Natural killer cell (primary cell): ENCODE measurements around the gene ARRB1. TPM values are rescaled to one million over a fixed set of nuclear protein-coding genes. Genes with fewer than 3 reads are reported as not detected.

Source experiments
- ATAC-seq, 3 donors: fragments of 150-1000 bp in 2 of 3; fragments of 200-7000 bp in 1 of 3; cut with Tn5 transposase; 1 replicate in 1 of 3; 2 replicates in 2 of 3; pipeline ENCODE4 v1.10.0; 2021; ENCODE audit warnings: mild to moderate bottlenecking in 2 of 3, moderate library complexity in 2 of 3
- DNase-seq, 2 donors: peaks; one replicate each; pipeline versions ENCODE4 v3.0.0 to v3.0.0-alpha.2; 2013 to 2021; ENCODE audit warnings: mixed read lengths in 1 of 2
- H3K27ac ChIP-seq: one replicate; pipeline ENCODE4 v1.5.1; 2013; ENCODE audit warnings: mild to moderate bottlenecking, low read length
- H3K27me3 ChIP-seq: one replicate; pipeline ENCODE4 v1.6.1; 2013; ENCODE audit warnings: low read length; ENCODE audit not compliant: control insufficient read depth, insufficient read depth
- H3K36me3 ChIP-seq: one replicate; pipeline ENCODE4 v1.6.1; 2013; ENCODE audit warnings: low read length; ENCODE audit not compliant: control insufficient read depth, insufficient read depth
- H3K4me1 ChIP-seq: one replicate; pipeline ENCODE4 v1.6.1; 2013; ENCODE audit warnings: low read length; ENCODE audit not compliant: control insufficient read depth, insufficient read depth
- H3K4me3 ChIP-seq: one replicate; pipeline ENCODE4 v1.5.1; 2013; ENCODE audit warnings: low read length
- H3K9me3 ChIP-seq: one replicate; pipeline ENCODE4 v1.6.1; 2013; ENCODE audit warnings: low read length; ENCODE audit not compliant: control insufficient read depth, insufficient read depth
- H3K27ac Mint-ChIP-seq, 2 donors: one replicate each; pipeline ENCODE4 v1.8.0; 2022; ENCODE audit warnings: mild to moderate bottlenecking in 2 of 2, mixed read lengths in 2 of 2, moderate library complexity in 1 of 2
- H3K27me3 Mint-ChIP-seq, 2 donors: one replicate each; pipeline ENCODE4 v1.8.0; 2022; ENCODE audit warnings: low read depth in 2 of 2, mixed read lengths in 2 of 2
- H3K36me3 Mint-ChIP-seq: one replicate; pipeline ENCODE4 v1.8.0; 2022; ENCODE audit warnings: mixed read lengths
- H3K4me1 Mint-ChIP-seq, 2 donors: one replicate each; pipeline ENCODE4 v1.8.0; 2022; ENCODE audit warnings: mixed read lengths in 2 of 2
- H3K4me3 Mint-ChIP-seq: one replicate; pipeline ENCODE4 v1.8.0; 2022; ENCODE audit warnings: mild to moderate bottlenecking, moderate library complexity, mixed read lengths
- H3K9me3 Mint-ChIP-seq, 2 donors: one replicate each; pipeline ENCODE4 v1.8.0; 2022; ENCODE audit warnings: mixed read lengths in 2 of 2
- WGBS: methylation state at CpG from one replicate; pipeline ENCODE4 v1.1.7; 2013; ENCODE audit warnings: missing lambda C conversion rate; ENCODE audit not compliant: insufficient coverage; 5-methylcytosine and 5-hydroxymethylcytosine counted together
- intact Hi-C: fragments of 100-400 bp; cut with micrococcal nuclease; formaldehyde crosslinking; loops from one replicate; pipeline ENCODE4 v1.14.2; 2022
- total RNA-seq, 4 donors: library from RNA; stranded (reverse); fragments of 120-200 nt in 1 of 4; gene quantifications; one replicate each; pipeline versions ENCODE4 v1.2.3 to v1.2.4, GENCODE V29; 2013 to 2022
- TF ChIP-seq, protein P1 (sequence below): fragments of 200-600 bp; IDR thresholded peaks from one replicate; pipeline ENCODE4 v1.8.0; 2022; ENCODE audit warnings: antibody characterized with exemption

ARRB1 gene
- total RNA-seq, 3 donors from 2014 or later (not counting 1 experiment from before 2014, with no cell fraction given): 128 to 200 (median 174) TPM

DNA sequence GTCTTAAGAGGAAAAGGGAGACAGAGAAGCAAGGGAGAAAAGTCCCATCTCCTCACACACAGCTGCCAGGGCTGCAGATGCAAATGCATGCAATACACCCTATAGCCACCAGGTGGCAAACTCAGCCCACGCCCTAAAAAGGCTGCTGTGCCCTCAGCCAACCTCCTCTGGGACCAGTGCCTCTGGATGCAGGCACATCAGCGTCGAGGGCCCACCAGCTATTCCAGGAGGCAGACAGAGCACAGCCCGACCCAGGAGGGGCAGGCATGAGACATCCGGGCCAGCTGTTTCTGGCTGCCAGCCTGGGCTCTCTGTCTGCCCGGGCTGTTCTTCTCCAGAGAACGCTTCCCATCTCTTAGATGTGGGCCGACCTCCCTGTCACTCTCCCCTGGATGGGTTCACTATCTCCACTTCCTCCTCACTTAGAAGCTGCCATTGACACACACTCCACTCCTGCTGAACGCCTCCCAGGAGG lies 71.2 kb downstream of the ARRB1 start:
- peaks cover 30% of the 10 kb centered on the region for H3K4me1 ChIP-seq
- peak overlapping the region; percentile 24 to 74 for H3K27ac Mint-ChIP-seq
- H3K36me3 Mint-ChIP-seq: no peaks in the 10 kb centered on the region
- H3K27me3 ChIP-seq: no peaks in the 10 kb centered on the region
- peaks cover 61% of the 10 kb centered on the region for H3K36me3 ChIP-seq
- H3K27me3 Mint-ChIP-seq: no peaks in the 10 kb centered on the region
- intact Hi-C loops: loop anchor here (1.0 to 5.0 kb wide), 4 partner anchors 47 to 253 kb away; no protein-coding TSS in a partner anchor
- no peak overlapping the region for H3K4me3 Mint-ChIP-seq
- 38% methylated on average over 9 of the region's 9 CpGs for WGBS
- no peak overlapping the region for H3K27ac ChIP-seq
- ATAC-seq (peak; percentile 62 to 74 (median 74)), DNase-seq (peak; percentile 73 to 89)
- H3K4me3 ChIP-seq: no peak overlapping the region
- no peaks in the 10 kb centered on the region for H3K9me3 ChIP-seq
- TF ChIP-seq, protein P1, sequence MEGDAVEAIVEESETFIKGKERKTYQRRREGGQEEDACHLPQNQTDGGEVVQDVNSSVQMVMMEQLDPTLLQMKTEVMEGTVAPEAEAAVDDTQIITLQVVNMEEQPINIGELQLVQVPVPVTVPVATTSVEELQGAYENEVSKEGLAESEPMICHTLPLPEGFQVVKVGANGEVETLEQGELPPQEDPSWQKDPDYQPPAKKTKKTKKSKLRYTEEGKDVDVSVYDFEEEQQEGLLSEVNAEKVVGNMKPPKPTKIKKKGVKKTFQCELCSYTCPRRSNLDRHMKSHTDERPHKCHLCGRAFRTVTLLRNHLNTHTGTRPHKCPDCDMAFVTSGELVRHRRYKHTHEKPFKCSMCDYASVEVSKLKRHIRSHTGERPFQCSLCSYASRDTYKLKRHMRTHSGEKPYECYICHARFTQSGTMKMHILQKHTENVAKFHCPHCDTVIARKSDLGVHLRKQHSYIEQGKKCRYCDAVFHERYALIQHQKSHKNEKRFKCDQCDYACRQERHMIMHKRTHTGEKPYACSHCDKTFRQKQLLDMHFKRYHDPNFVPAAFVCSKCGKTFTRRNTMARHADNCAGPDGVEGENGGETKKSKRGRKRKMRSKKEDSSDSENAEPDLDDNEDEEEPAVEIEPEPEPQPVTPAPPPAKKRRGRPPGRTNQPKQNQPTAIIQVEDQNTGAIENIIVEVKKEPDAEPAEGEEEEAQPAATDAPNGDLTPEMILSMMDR: peak; percentile 93
- no peaks in the 10 kb centered on the region for H3K9me3 Mint-ChIP-seq
- H3K4me1 Mint-ChIP-seq: peaks cover 38 to 39% of the 10 kb centered on the region in 2 donors

DNA sequence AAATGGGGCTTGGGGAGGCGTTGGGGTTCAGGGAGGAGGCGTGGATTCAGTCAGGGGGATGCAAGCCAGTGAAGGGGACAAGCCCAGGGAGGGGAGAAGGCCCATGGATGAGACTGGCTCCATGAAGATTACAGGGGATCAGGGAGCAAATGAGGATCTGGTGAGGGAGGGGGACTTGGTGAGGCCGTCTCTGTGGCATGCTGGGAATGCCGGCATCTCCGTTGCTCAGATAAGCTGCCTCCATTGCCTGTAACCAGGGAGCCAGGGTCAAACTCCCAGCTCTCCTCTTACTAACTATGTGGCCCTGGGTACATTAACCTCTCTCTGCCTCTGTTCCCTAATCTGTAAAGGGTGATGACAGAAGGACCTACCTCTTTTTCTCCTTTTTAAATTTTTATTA lies 72.2 kb downstream of the ARRB1 start:
- no peak overlapping the region for H3K27ac ChIP-seq
- Mint-ChIP-seq H3K36me3 (no peaks in the 10 kb centered on the region), H3K4me3 (no peak overlapping the region), H3K27ac (peak overlapping the region; percentile 29 to 72), H3K27me3 (no peaks in the 10 kb centered on the region), H3K4me1 (peaks cover 40 to 42% of the 10 kb centered on the region in 2 donors), H3K9me3 (no peaks in the 10 kb centered on the region)
- intact Hi-C loops: no loop called here
- H3K36me3 ChIP-seq: peaks cover 61% of the 10 kb centered on the region
- no peaks in the 10 kb centered on the region for H3K9me3 ChIP-seq
- DNase-seq (no peak), ATAC-seq (no peak)
- TF ChIP-seq, protein P1: no peak
- no peaks in the 10 kb centered on the region for H3K27me3 ChIP-seq
- H3K4me1 ChIP-seq: peaks cover 40% of the 10 kb centered on the region
- H3K4me3 ChIP-seq: no peak overlapping the region
- WGBS: 95% methylated on average over 5 of the region's 5 CpGs

DNA sequence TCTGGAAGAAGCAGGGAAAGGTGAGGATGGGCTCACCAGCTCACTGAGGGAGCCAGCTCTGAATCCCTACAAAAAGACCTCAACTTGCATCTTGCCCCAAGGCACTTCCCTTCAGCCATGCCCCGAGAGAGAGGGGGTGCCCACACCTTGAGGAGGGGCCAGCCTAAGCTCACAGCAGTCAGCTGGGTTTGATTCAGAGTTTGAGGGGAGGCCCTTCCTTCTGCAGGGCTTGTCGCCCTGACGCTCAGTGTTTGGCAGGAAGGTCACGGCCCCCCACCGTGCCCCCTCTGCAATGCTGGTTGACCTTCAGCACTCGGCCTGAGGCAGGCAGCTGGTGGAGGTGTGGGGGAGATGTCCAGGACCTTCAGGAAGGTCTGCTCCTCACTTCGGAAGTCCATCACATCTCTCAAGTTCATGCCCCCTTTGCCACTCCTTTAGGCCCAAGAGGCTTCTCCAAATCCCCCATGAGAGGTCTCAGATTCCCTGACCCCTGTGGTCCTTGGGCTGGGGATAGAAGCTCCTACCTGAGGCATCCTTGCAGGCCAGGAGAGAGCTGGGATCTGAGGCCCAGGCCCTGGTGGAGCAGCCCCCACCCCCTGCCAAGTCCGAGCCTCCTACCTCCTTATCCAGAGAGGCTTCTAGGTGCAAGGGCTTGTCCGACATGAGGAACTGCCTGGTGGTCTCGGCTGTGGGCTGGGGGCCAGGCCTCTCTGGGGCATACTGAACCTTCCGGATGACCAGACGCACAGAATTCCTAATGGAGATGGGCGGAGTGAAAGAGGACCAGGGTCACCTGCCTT lies 73.3 kb downstream of the ARRB1 start:
- TF ChIP-seq, protein P1: no peak
- Histone ChIP-seq H3K27me3 (no peaks in the 10 kb centered on the region), H3K27ac (no peak overlapping the region), H3K9me3 (no peaks in the 10 kb centered on the region), H3K4me3 (no peak overlapping the region), H3K36me3 (peaks cover 62% of the 10 kb centered on the region), H3K4me1 (peaks cover 51% of the 10 kb centered on the region)
- Mint-ChIP-seq H3K27ac (peak overlapping the region; percentile 89 to 95), H3K4me3 (no peak overlapping the region), H3K9me3 (no peaks in the 10 kb centered on the region), H3K4me1 (peaks cover 46 to 48% of the 10 kb centered on the region in 2 donors), H3K27me3 (no peaks in the 10 kb centered on the region), H3K36me3 (no peaks in the 10 kb centered on the region)
- intact Hi-C loops: no loop called here
- no peak for DNase-seq
- ATAC-seq: no peak
- WGBS: 86% methylated on average over 12 of the region's 13 CpGs
